ENCODE results near the gene AGAP1.

DNA sequence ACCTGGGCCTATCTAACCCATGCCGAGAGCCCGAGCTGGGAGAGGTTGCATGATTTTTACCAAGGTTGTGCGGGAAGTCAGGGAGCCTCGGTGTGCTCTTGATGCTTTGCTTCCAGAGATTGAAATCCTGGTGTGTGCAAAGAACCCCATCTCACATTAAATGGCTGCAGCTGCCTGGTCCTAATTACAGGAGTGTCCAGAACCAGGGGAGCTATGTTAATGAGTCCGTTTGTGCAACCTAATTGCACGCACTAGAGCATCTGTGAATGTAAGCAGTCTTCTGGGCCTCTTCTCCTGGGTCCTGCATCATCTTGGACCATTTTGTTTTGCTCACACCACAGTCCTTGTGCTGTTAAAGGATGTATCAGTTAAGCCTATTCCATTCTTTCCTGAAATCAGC lies 263.8 kb downstream of the AGAP1 start:
- TF ChIP-seq, protein P1, sequence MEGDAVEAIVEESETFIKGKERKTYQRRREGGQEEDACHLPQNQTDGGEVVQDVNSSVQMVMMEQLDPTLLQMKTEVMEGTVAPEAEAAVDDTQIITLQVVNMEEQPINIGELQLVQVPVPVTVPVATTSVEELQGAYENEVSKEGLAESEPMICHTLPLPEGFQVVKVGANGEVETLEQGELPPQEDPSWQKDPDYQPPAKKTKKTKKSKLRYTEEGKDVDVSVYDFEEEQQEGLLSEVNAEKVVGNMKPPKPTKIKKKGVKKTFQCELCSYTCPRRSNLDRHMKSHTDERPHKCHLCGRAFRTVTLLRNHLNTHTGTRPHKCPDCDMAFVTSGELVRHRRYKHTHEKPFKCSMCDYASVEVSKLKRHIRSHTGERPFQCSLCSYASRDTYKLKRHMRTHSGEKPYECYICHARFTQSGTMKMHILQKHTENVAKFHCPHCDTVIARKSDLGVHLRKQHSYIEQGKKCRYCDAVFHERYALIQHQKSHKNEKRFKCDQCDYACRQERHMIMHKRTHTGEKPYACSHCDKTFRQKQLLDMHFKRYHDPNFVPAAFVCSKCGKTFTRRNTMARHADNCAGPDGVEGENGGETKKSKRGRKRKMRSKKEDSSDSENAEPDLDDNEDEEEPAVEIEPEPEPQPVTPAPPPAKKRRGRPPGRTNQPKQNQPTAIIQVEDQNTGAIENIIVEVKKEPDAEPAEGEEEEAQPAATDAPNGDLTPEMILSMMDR (IDR thresholded peaks at IDR 0.05) = no peak
- TF ChIP-seq POLR2A (IDR thresholded peaks at IDR 0.05) = no peak

All from vagina (tissue), 2 donors.